Measurements from ENCODE around the gene CENPM. TPM values are rescaled to one million over a fixed set of nuclear protein-coding genes. Genes with fewer than 3 reads are reported as not detected.

Gene CENPM
- total RNA-seq, 1 donor from 2014 or later = not detected

GRCh38 chr22:41987276-41987675 is 40.3 kb upstream of the CENPM start:
- Histone ChIP-seq H3K27me3 (no peaks in the 10 kb centered on the region), H3K36me3 (no peaks in the 10 kb centered on the region), H3K27ac (no peak overlapping the region), H3K9me3 (no peaks in the 10 kb centered on the region), H3K4me1 (no peaks in the 10 kb centered on the region), H3K4me3 (no peak overlapping the region)
- DNase-seq (ENCODE audit: low spot score in 2 of 2) = no peak
- TF ChIP-seq, protein P1, sequence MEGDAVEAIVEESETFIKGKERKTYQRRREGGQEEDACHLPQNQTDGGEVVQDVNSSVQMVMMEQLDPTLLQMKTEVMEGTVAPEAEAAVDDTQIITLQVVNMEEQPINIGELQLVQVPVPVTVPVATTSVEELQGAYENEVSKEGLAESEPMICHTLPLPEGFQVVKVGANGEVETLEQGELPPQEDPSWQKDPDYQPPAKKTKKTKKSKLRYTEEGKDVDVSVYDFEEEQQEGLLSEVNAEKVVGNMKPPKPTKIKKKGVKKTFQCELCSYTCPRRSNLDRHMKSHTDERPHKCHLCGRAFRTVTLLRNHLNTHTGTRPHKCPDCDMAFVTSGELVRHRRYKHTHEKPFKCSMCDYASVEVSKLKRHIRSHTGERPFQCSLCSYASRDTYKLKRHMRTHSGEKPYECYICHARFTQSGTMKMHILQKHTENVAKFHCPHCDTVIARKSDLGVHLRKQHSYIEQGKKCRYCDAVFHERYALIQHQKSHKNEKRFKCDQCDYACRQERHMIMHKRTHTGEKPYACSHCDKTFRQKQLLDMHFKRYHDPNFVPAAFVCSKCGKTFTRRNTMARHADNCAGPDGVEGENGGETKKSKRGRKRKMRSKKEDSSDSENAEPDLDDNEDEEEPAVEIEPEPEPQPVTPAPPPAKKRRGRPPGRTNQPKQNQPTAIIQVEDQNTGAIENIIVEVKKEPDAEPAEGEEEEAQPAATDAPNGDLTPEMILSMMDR (IDR thresholded peaks at IDR 0.05) = no peak
- intact Hi-C loops (cut with DNase I) = no loop called here

GRCh38 chr22:41983513-41984405 is 36.8 kb upstream of the CENPM start:
- intact Hi-C loops (cut with DNase I) = no loop called here
- no peaks in the 10 kb centered on the region for H3K9me3 ChIP-seq
- TF ChIP-seq, protein P1 (IDR thresholded peaks at IDR 0.05) = no peak
- H3K4me3 ChIP-seq = no peak overlapping the region
- H3K27me3 ChIP-seq = no peaks in the 10 kb centered on the region
- DNase-seq (ENCODE audit: low spot score in 2 of 2) = no peak
- H3K36me3 ChIP-seq = no peaks in the 10 kb centered on the region
- no peaks in the 10 kb centered on the region for H3K4me1 ChIP-seq
- H3K27ac ChIP-seq = no peak overlapping the region

DNA sequence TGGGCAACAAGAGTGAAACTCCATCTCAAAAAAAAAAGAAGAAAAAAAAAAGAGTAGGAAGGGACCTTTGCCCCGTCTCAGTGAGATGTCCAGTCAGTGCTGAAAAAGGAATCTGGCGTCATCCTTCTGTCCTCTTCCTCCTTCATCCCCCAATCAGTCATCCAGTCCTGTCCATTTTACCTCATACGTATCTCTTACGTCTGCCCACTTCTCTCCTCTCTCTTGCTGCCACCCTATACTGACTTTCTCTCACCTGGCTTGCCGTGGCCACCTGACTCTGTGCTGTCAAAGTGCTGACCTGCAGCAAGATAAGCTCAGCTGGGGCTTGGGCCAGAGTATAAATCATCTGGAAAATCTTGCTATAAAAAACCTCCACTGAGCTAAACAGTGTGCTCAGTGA is 35.9 kb upstream of the CENPM start:
- H3K4me3 ChIP-seq = no peak overlapping the region
- H3K9me3 ChIP-seq = no peaks in the 10 kb centered on the region
- H3K27me3 ChIP-seq = no peaks in the 10 kb centered on the region
- H3K36me3 ChIP-seq = no peaks in the 10 kb centered on the region
- intact Hi-C loops (cut with DNase I) = no loop called here
- no peaks in the 10 kb centered on the region for H3K4me1 ChIP-seq
- no peak overlapping the region for H3K27ac ChIP-seq
- TF ChIP-seq, protein P1 (IDR thresholded peaks at IDR 0.05) = no peak
- no peak for DNase-seq (ENCODE audit: low spot score in 2 of 2)

DNA sequence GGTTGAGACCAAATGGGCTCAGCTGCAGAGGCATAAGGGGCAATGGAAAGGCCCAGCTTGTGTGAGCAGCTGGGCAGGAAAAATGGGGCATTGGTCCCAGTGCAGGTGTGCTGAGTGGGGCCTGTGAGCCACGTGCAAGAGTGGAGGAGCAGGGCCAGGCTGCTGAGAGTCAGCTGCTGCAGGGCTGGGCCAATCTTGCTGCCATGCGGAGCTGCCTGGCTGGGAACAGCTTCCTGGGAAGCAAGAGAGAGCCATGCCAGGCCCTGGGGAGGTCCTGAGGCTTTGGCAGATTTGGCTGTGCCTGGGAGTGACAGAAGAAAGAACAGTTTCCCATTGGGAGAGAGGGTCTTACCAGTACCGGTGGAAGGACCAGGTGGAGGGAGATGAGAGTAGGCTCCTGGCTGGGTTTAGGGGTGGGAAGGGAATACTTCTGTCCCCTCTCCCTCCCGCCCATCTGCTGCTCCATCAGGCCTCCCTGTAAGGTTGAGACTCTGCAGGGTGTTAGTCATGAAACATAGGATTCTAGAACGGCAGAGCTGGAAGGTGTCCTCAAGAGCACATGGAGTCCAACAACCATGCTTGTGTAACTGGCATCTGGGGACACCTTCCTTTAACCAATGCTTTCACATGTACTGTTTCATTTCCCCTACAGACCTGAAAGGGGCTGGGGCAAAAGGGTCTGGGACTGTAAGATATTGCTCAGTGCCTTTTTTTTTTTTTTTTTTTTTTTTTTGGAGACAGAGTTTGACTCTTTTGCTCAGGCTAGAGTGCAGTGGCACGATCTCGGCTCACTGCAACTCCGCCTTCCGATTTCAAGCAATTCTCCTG is 32.7 kb upstream of the CENPM start:
- Histone ChIP-seq H3K27ac (no peak overlapping the region), H3K4me3 (no peak overlapping the region), H3K27me3 (peaks cover 6% of the 10 kb centered on the region), H3K4me1 (peaks cover 0 to 5% of the 10 kb centered on the region in 2 donors), H3K36me3 (no peaks in the 10 kb centered on the region), H3K9me3 (no peaks in the 10 kb centered on the region)
- intact Hi-C loops (cut with DNase I) = no loop called here
- no peak for DNase-seq (ENCODE audit: low spot score in 2 of 2)
- TF ChIP-seq, protein P1 (IDR thresholded peaks at IDR 0.05) = no peak

GRCh38 chr22:41978732-41979131 is 31.8 kb upstream of the CENPM start:
- peaks cover 6% of the 10 kb centered on the region for H3K27me3 ChIP-seq
- intact Hi-C loops (cut with DNase I) = no loop called here
- H3K36me3 ChIP-seq = no peaks in the 10 kb centered on the region
- TF ChIP-seq, protein P1 (IDR thresholded peaks at IDR 0.05) = no peak
- no peak overlapping the region for H3K4me3 ChIP-seq
- H3K27ac ChIP-seq = no peak overlapping the region
- no peaks in the 10 kb centered on the region for H3K9me3 ChIP-seq
- H3K4me1 ChIP-seq = peaks cover 0 to 5% of the 10 kb centered on the region in 2 donors
- no peak for DNase-seq (ENCODE audit: low spot score in 2 of 2)

Data from ascending aorta (tissue), 2 donors.